ENCODE measurements around the gene N4BP2.

- TF ChIP-seq POLR2A (IDR thresholded peaks at IDR 0.05; ENCODE audit: low read length): no peak
- TF ChIP-seq GATA1 (IDR thresholded peaks at IDR 0.05; ENCODE audit: low read depth, low read length): no peak
Observed at GRCh38 chr4:40190465-40190864, 133.8 kb downstream of the N4BP2 start.

All from erythroblast (primary cell).